Hypothalamus (tissue), 51 donors: Measurements from ENCODE around the gene CLEC2D.
"Not testable (repeated sequence)": the region's sequence is repeated elsewhere in the genome, so short reads cannot be mapped to it uniquely, and the experiment has no call there.

ENCODE experiments used
- DNase-seq, 51 donors: peaks; one replicate each; lab custom pipeline; 2025; lab: John Stamatoyannopoulos, UW

CLEC2D gene

GRCh38 chr12:9725213-9725870 is 55.8 kb downstream of the CLEC2D start:
- no peak for DNase-seq

GRCh38 chr12:9727813-9728212 is 58.3 kb downstream of the CLEC2D start:
- DNase-seq, result no peak

- DNase-seq, result no peak
Observed at GRCh38 chr12:9729082-9729481, 59.6 kb downstream of the CLEC2D start.

- DNase-seq, result no peak
Observed at GRCh38 chr12:9730011-9730410, 60.5 kb downstream of the CLEC2D start.

GRCh38 chr12:9730591-9730990 is 61.1 kb downstream of the CLEC2D start:
- DNase-seq, result no peak

GRCh38 chr12:9731393-9731792 is 61.9 kb downstream of the CLEC2D start:
- no peak for DNase-seq

- DNase-seq, result no peak
Observed at GRCh38 chr12:9731797-9732196, 62.3 kb downstream of the CLEC2D start.

- DNase-seq, result no peak
Observed at GRCh38 chr12:9732921-9733461, 63.5 kb downstream of the CLEC2D start, which contains the start of gene CLECL1. Gene CLECL1 (minus strand): TSS chr12:9733097.

GRCh38 chr12:9735601-9736000 is 66.1 kb downstream of the CLEC2D start:
- DNase-seq, result no peak

- no peak for DNase-seq
Observed at GRCh38 chr12:9736936-9737705, 67.6 kb downstream of the CLEC2D start.

GRCh38 chr12:9738905-9739304 is 69.4 kb downstream of the CLEC2D start:
- not testable (repeated sequence) for DNase-seq

GRCh38 chr12:9739404-9740105 is 70.0 kb downstream of the CLEC2D start:
- DNase-seq, result not testable (repeated sequence)

- no peak for DNase-seq
Observed at GRCh38 chr12:9740106-9740750, 70.7 kb downstream of the CLEC2D start.

- no peak for DNase-seq
Observed at GRCh38 chr12:9741726-9742125, 72.2 kb downstream of the CLEC2D start.

GRCh38 chr12:9742661-9743060 is 73.1 kb downstream of the CLEC2D start:
- DNase-seq, result no peak

GRCh38 chr12:9745199-9745598 is 75.7 kb downstream of the CLEC2D start:
- no peak for DNase-seq
